HT-29 (cell line): Measurements from ENCODE around the gene OPCML. TPM values are rescaled to one million over a fixed set of nuclear protein-coding genes. Genes with fewer than 3 reads are reported as not detected.
A peak's percentile ranks its signal among the peaks of the same experiment; 100 is the strongest.

Experiments
- DNase-seq: peaks from one replicate; pipeline ENCODE4 v3.0.0-alpha.2; 2015; ENCODE audit warnings: low spot score
- total RNA-seq: library from RNA; depleted of rRNA; stranded (reverse); fragments of >200 nt; shearing (Covaris generic); gene quantifications from 2 replicates; pipeline ENCODE4 v1.2.3, GENCODE V29; 2014

OPCML gene
- total RNA-seq, 1 experiment from 2014 or later: not detected

DNA sequence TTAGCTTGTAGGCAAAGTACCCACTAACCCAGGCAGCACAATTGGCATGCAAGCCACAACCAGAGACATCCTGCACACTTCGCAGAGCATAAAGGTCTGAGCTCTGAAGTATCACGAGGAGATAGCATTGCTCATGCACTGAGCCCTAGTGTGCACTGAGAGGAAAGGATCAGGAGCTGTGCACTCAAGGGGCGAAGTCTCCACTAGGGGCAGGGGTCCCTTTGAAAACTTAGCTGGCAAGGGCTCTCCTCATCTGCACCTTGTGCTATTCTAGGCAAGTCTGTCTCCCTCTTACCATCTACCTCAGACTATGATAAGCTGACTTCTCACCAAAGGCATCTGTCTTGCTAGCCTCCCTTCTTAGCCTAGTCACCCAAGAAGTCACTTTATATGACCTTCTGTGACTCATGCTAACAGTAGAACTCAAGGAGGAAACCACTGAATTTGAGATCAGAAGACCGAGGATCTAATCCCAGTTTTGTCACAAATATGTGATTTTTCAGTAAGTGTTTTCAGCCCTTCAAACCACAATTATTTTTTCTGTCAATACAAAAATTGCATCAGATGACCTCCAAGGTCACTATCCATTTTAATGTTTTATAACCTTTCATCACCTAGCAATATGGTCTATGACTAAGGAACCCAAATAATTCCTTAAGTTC lies 1083.8 kb downstream of the OPCML start:
- DNase-seq: no peak

DNA sequence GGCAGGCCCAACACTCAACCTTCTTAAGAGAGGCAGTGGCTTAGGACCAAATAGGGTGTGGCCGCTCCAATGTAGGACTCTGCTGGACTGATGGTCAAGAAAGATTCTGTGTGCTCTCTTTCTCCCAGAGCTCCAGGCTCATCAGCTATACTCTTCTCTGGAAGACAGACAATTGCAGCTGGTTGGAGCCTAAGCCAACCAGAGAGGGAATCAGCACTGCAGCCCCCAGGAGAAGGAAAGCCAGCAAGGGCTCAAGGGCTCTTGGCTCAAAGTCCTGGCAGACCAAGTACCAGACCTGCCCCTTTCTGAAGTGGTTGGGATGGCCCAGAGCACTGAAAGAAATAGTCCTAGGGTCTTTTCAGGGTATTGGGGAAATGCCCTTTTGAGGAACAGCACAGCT lies 1084.5 kb downstream of the OPCML start:
- no peak for DNase-seq

DNA sequence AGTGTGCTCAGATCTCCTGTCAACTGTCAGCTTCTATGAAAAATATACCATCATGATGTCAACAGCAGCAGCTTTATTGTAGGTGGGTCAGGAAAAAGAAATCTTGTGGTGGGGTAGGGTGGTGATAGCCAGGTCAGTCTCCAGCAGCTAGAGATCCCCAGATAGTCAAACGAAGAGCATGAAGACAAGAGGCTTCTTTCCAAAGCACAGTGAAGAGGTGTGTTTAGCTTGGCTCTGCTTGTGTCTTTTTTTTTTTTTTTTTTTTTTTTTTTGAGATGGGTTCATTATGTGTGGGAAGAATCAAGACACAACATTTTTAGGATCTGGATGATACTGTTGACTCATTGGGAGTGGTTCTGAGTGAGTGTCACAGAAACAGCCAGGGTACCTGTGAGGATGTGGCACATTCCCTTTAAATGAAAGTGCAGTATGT lies 1086.4 kb downstream of the OPCML start:
- no peak for DNase-seq

DNA sequence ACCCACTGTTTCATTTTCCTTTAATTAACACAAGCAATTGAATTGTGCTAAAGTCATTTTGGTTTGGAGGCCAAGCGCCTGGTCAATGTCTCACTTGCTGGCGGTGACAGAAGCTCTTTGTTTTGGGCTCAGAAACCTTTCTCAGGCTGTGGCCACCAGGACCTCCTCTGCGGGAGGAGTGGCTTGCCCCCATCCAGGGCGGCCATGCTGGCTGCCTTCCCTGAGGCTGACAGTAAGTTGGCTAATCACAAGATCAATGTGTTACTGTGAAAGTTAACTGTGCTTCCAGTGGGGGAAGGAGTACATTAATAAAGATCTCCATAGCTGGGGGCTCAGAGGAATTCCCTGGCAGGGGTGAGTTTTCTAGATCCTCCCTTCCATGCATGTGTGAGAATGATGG lies 1087.4 kb downstream of the OPCML start:
- DNase-seq: no peak

DNA sequence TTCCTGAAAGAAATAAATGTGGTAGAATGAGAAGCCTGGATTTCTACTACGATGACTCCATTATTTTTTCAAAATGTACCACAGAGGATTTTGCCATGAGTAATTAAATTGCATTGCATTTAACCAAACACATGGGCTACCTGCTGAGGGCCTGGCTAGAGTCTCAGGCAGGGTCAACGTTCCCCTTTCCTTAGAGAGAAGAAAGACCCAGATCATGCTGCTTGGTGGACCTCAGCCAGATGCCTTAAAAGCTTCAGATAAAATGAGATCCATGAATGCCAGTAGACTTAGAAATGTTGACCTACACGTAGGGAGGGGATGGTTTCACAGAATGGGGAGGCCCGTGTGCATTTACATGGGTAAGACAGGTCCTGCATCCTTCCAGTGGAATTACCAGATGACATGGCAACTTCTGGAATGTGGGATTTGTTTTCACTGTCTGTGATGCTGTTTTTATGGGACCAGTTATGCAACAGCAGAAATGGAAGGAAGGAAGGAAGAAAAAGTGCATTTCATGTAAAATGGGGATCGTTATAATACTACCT lies 1092.5 kb downstream of the OPCML start:
- DNase-seq: no peak

DNA sequence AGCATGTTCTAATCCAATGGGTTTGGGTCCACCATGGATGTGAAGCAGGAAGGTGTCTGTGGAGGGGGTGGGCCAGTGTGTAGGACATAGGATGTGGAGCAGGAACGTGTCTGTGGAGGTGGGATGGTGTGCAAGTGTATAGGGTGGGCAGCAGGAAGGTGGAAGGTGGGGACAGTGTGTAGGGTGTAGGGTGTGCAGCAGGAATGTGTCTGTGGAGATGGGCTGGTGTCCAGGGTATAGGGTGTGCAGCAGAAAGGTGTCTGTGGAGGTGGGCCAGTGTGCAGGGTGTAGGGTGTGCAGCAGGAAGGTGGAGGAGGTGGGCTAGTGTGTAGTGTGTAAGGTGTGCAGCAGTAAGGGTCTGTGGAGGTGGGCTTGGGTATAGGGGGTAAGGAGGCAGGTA lies 1093.9 kb downstream of the OPCML start:
- DNase-seq: no peak

DNA sequence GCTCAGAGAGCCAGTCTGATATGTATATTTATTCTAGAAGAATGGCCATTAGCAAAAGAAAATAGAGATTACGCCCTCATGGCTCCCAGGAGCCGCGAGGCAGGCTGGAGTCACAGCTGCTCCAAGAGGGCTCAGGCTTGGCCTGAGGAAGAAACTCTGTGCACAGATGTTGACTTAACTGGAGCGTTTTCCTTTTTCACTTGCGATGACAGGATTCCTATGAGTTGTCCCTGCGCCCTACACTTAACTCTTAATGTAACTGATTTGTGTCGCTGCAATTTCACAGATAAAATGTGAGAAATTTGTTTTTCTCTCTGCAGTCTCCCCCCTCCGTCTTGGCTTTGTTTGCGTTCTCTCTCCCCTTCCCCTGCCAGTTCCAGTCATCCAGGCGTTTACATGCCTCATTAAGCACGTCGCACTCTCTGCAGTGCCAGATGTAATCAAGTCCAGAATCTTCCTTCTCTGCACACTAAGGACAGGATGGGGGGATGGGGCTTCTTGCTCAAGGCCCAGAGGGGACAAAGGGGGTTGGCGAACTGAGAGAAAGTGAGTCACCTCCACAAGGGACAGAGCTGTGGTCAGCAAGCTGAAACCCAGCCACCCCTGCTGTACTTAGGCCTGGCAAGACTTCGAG lies 1101.8 kb downstream of the OPCML start:
- no peak for DNase-seq

DNA sequence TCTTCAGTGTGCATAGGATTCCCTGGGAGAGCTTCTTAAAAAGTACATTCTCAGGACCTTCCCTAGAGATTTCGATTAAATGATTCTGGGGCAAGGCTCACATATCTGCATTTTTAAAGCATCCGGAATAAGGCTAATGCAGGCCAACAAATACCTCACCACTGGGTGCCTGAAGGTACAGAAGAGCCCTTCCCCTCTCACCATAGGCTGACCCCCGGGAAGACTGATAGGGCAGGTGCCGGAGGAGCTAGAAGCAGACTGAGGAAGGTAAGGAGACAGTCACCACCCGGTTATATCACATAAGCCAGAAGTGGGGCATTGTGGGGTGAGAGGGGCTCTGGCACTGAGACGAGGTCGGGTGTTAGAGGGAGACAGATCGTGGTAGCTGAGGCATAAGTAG lies 1102.6 kb downstream of the OPCML start:
- no peak for DNase-seq

DNA sequence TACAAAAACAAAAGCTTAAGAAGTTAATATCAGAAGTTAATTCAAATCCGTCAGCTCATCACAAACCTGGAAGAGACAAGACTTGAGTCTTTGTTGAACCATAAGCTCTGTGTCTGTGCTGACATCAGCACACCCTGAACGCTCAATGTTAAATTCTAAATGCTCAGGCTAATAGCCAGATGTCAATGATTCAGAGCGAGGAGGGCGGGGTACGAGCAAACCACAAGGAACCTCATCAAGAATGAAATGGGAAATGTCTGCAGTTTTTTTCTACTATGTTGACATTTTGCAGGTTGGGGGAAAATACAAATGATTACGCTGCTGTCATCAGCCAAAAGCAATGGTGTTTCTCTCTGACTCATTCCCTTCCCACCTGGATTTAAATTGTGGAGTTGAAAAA lies 1104.7 kb downstream of the OPCML start:
- DNase-seq: no peak

DNA sequence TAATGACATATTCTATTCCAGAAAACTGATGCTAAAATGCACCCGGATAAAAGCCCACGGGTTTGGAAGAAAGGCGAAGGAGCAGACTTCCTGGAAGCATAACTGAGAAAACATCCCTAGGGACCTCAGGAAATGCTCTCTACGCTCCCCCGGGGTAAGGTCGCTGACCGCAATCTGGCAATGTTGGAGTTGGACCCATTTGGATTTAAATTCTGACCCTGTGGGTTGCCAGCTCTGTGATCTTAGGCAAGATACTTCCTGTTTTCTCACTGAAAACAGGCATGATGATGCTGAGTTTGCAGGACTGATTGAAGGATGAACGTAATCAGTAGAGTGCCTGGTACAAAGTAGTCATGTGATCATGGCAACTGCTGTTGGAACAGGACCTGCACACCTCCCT lies 1107.9 kb downstream of the OPCML start:
- DNase-seq: no peak

DNA sequence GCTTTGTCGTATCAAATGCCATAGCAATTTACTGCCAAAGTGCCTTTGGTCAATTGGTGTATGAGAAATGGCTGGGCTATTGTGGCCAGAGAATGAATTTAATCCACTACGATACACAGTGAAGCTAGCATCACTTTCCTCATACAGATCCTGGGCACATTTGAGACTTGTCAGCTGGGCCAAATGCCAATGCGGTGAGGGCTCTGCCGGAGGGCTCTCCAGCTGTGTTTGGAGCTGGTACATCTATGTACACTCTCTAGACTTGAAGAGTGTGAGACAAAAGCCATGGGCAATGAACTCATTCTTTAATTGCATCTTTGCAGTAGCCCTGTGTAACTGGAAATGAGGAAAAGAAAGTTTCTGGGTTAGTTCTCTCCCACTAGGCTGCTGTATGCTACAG lies 1109.0 kb downstream of the OPCML start:
- no peak for DNase-seq

DNA sequence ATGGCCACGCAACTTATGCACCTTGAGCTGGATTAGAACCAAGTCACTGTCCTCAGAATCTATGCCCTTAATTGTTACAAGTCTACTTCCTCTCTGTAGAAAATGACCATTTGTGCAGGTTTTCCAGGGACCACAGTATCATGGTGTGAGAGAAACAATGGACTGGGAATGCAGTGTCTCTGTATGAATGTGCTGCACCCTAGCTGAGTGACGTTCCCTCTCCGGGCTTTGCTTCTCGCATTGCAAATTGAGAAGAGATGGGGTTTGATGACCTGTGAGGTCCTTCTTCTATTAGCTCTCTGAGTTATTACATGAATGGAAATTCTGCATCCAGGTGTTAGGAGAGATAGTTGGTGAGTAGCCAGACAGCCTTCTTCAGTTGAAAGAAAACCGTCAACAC lies 1109.6 kb downstream of the OPCML start:
- DNase-seq: no peak

DNA sequence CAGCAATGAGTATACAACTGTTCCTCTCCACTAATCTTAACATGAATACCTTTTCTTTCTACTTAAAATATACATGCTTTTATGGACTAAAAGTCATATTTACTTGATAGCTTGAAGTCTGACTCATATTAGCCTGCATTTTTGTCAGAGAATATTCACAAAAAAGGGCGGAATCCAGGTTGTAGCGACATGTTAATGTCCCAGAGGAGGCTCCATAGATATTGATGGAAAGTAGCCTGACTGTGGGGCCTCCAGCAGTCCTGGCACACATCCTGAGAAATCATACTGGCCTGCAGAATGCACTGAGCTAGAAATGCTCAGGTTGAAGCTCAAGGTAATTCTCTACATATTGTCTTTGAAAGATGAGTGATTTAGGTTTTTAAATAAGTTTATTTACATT lies 1110.7 kb downstream of the OPCML start:
- DNase-seq: no peak

DNA sequence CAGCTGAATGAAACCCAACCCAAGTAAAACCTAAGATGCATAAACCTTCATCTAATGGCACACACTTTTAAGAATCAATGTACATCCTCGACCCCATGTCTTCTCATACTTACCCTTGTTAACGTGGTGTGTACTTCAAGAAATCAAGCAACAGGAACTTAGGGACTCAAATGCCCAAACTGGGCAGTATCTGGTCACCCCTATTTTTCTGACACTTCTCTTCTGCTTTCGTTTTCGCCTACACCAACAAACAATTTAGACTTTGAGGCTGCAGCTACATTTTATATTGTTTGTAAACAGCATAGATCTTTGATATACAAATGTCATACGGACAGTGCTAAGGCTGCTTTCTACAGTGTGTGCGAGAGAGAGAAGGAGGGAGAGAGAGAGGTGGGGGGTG lies 1117.8 kb downstream of the OPCML start:
- DNase-seq: no peak

DNA sequence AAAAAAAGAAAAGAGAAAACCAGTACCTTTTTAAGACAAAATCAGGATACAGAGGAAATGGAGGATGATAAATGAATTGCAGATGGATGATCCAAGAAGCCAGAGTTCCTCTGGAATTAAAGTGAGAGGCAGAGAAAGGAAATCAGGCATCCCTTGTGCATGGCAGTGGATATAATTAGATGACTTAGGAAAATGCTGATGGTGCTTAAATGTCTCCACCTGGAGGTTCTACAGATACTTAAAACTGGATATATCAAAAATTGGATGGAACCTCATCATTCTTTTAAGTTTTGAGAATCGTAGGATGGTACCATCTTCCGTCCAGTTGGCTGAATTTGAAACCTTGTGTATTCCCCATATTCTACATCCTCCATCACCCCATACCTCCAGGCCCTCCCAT lies 1121.9 kb downstream of the OPCML start:
- DNase-seq: no peak

DNA sequence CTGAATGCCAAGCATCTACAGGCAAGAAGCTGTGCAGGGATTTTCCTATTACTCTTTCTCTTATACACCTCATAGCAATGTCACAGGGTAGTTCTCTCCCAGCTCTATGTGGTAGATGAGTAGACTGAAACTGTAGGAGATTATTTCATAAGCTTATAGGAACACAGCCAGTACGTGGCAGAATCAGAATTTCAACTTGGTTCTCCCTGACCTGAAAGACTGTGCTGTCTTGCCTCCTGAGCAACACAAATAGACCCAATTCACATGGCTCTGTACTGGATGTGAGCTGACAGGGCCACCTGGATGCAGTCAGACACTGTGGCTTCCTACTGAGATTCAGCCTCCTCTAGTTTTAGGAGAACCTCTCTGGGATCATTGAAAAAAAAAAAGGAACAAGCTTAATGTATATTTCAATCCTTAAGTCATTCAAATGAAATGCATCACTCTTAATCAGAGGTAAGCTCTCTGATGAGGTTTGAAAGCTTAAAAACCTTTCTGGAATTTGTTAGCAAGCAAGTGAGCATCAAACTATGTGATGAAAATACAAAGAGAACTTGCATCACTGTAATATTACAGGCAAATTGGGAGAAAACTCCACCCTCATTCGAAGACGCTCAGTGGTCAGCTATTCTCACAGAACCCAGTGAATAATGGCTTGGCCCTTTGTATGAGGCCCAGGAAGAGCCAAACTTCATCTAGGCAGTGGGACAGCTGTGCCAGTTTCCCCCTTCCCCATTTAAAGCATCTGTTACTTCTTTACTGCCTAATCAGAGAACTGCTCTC lies 1122.5 kb downstream of the OPCML start:
- no peak for DNase-seq

DNA sequence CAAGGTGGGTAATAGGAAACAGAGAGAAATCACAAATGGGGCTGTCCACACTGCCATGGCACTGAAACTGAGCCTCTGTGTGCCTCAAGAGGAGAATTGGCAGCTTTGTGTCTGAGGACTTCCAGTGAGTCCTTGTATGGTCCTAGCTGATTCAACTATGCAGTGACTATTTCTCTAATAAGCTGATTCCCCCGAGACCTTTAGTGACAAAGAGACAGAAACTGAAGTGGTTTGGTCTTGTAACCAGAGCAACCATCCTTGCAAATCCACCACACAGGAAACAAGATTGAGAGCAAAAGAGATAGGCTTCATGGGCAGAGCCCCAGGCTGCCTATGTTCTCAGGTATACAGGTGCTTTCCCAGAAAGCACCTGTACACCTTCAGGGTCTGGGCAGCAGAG lies 1123.4 kb downstream of the OPCML start:
- DNase-seq: no peak

DNA sequence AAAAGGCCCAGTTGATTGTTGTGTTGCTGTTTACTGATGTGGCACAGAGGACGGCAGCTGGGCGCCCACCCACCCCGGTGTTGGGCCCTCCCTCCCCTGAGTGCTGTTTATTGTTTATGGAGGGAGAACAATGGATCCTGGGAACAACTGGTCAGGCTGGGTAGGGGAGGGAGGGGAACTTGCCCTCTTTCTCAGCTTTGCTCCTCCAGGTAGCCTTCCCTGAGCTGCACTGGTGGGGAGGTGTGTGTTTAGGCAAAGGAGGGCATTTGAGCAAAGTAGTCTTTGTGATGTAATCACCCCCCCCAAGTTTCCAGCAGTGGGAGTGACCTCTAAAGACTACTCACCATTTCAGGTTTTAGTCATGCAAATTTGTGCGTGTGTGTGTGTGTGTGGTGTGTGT lies 1126.6 kb downstream of the OPCML start:
- no peak for DNase-seq

DNA sequence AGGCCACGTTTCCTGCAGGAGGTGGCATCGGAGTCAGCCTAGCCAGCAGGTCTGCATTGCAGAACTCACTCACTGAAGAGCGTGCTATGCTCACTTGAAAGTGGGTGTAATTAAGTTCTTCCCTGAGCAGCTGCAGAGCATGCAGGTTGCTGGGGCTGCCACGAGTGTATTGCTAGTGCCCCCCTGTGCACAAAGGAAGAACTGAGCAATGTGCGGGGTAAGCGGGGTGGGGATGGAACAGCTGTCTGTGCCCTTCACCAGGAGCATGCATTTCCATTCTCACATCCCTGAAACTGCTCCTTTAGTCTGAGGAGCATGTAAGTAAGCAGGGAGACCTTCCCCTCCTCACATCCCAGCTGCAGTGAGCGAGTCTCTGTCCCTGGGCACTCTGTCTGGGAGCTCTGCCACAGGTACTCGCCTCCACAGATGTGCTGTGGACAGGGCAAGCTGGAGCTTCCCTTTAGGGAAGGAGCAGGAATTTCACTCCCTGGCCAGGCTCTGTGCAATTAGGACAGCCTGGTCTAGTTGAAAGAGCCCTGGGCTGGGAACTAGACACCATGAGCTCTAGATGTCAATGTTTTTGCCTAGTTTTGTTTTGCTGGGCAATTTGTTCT lies 1130.1 kb downstream of the OPCML start:
- DNase-seq: peak; percentile 42

DNA sequence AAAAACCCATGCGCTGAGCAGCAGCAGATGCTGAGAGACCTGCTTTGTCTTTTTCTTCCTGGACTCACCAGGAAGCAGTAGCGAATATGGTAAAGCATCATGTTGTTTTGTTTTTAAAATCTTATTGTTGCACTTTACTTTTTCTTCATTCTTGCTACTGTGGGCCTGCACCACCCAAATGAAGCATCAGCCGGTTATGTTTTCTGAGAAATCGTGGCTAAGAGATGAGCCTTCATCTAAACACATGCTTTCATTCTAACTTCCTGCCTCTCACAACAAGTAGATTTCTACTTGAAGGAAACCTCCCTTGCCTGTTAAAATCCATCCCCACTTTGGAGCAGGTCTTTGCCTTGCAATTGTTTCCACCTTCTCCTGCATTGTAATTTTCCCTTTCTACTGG lies 1136.0 kb downstream of the OPCML start:
- DNase-seq: no peak

DNA sequence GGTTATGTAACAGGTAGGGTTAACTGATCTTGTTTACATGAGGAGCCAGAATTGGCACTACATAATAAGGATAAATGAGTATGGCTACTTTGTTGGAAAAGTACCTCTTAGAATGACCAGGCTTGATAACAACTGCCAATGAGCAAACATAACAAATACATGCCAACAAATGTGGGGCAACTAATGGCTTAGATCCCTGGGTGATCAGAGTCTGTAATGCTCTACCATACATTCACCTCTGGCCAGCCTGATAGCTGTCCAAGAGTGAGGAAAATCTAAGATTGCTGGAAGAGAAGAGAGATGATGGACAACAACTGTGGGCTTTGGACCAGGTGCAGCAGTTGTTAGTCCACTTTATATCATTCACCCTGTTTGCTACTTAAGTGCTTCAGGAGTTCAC lies 1136.9 kb downstream of the OPCML start:
- DNase-seq: no peak

DNA sequence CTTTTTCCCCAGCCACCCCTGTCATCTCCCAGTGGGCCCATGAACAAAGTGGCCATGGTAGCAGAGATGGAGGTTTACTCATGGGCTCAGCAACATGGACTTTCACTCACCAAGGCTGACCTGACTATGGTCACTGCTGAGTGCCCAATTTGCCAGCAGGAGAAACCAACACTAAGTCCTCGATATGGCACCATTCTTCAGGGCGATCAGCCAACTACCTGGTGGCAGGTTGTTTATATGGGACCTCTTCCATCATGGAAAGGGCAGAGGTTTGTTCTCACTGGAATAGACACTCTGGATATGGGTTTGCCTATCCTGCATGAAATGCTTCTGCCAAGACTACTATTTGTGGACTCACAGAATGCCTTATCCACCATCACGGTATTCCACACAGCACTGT lies 1152.8 kb downstream of the OPCML start:
- no peak for DNase-seq
